ENCODE data around the gene ATP5F1D. TPM values are rescaled to one million over a fixed set of nuclear protein-coding genes. Genes with fewer than 3 reads are reported as not detected.

ATP5F1D gene
- total and polyA plus RNA-seq, 2 donors (not counting 1 experiment from before 2014, with no cell fraction given), result 150 to 166 TPM

DNA sequence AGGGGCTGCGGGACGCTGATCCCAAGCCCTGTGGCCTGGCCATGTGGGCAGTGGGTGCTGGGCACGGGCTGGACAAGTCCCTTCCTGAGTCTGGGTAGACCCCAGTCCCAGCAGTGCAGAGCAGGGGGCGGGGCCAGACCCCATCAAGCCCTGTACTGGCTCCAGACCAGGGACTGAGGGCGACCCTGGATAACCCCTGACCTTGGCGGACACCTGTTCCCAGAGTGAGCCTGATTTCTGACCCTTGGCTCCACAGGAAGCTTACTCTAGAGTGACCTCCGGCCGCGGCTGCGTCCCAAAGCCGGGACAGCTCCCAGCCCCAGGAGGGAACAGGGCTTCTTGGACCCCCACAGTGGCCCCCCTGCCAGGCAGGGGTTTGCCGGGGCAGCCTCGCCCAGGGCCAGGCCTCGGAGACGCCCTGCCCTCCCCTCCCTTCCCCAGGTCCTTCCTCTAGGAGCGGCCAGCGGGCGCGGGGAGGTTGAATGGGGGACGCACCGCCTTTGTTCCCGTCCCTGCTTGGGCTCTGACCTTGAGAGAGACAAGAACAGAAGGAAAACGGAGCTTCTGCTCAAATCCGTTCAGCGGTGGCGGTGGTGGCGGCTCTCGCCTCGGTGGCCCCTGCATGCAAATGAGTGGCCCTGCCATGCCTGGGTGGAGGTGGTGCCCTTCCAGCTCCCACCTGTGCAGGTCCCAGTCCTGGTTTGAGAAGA lies 41.8 kb downstream of the ATP5F1D start:
- CTCF ChIA-PET, result interaction anchor here (1.3 kb wide), 1 partner anchor 39 kb away, joined by 4 read pairs; no protein-coding TSS in a partner anchor

DNA sequence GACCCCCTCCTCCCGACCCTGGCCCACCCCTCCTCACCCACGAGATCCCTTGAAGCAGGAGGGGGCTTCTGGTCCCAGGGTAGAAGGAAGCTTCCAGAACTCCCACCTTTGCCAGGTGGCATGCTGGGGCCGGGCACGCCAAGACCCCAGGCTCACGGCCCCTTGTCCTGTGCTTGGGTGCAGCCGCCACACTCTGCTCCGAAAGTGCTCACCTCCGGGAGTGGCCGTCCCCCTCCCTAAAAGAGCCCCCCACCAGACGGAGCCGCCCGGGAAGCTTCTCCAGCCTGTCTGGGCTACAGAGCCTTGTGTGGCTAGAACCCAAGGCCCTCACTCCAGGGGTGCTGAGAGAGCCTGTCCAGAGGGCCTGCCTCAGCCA lies 42.4 kb downstream of the ATP5F1D start:
- peaks cover 0 to 12% of the 10 kb centered on the region in 2 experiments for H3K36me3 ChIP-seq (replicated peaks in 1 of 2; ENCODE audit: control extremely low read depth in 1 of 2, control insufficient read depth in 1 of 2, extremely low read depth in 1 of 2, insufficient read depth in 2 of 2, low read length in 1 of 2)
- no peak for ATAC-seq (ENCODE audit: low read depth)
- ChIA-PET CTCF (interaction anchor here (1.3 kb wide), 1 partner anchor 39 kb away, joined by 4 read pairs; no protein-coding TSS in a partner anchor), POLR2A (no interaction called here)
- H3K27ac ChIP-seq (ENCODE audit: low read length in 2 of 2), result no peak overlapping the region
- Mint-ChIP-seq H3K27me3 (peaks cover 17% of the 10 kb centered on the region), H3K4me1 (peaks cover 24% of the 10 kb centered on the region), H3K9me3 (ENCODE audit: insufficient read depth) (no peaks in the 10 kb centered on the region), H3K4me3 (no peak overlapping the region), H3K27ac (no peak overlapping the region)
- H3K4me2 ChIP-seq (replicated peaks; ENCODE audit: low read depth, low read length, poor library complexity, severe bottlenecking), result no peak overlapping the region
- H2AFZ ChIP-seq (ENCODE audit: insufficient read depth, low read depth, low read length, poor library complexity, severe bottlenecking), result no peak overlapping the region
- peaks cover 20% of the 10 kb centered on the region for H4K20me1 ChIP-seq (ENCODE audit: control insufficient read depth, insufficient read depth, low read length, poor library complexity, severe bottlenecking)
- H3K9me3 ChIP-seq (ENCODE audit: control extremely low read depth in 1 of 3, control insufficient read depth in 2 of 3, insufficient read depth in 1 of 3, low read length in 2 of 3), result peaks cover 0 to 8% (median 0%) of the 10 kb centered on the region in 3 donors
- WGBS (ENCODE audit: insufficient coverage), result 87% methylated on average over 12 of the region's 12 CpGs
- H3K4me1 ChIP-seq (ENCODE audit: control insufficient read depth in 2 of 2, insufficient read depth in 2 of 2, low read length in 2 of 2), result peaks cover 10 to 11% of the 10 kb centered on the region in 2 donors
- intact Hi-C loops (cut with micrococcal nuclease), result no loop called here
- no peak overlapping the region for H3K4me3 ChIP-seq (ENCODE audit: control extremely low read depth in 1 of 5, extremely low read depth in 1 of 5, insufficient read depth in 1 of 5, low read depth in 2 of 5, low read length in 4 of 5)
- TF ChIP-seq, protein P1, sequence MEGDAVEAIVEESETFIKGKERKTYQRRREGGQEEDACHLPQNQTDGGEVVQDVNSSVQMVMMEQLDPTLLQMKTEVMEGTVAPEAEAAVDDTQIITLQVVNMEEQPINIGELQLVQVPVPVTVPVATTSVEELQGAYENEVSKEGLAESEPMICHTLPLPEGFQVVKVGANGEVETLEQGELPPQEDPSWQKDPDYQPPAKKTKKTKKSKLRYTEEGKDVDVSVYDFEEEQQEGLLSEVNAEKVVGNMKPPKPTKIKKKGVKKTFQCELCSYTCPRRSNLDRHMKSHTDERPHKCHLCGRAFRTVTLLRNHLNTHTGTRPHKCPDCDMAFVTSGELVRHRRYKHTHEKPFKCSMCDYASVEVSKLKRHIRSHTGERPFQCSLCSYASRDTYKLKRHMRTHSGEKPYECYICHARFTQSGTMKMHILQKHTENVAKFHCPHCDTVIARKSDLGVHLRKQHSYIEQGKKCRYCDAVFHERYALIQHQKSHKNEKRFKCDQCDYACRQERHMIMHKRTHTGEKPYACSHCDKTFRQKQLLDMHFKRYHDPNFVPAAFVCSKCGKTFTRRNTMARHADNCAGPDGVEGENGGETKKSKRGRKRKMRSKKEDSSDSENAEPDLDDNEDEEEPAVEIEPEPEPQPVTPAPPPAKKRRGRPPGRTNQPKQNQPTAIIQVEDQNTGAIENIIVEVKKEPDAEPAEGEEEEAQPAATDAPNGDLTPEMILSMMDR (IDR thresholded peaks at IDR 0.05), result no peak
- no peak for TF ChIP-seq EZH2 (IDR thresholded peaks at IDR 0.05; ENCODE audit: borderline replicate concordance, insufficient read depth, low read depth, low read length, poor library complexity, severe bottlenecking)
- no peak overlapping the region for H3K9ac ChIP-seq (ENCODE audit: low read length)
- peaks cover 0 to 47% (median 19%) of the 10 kb centered on the region in 4 experiments for H3K27me3 ChIP-seq (replicated peaks in 1 of 4; ENCODE audit: control extremely low read depth in 1 of 4, control insufficient read depth in 3 of 4, insufficient read depth in 4 of 4, low read length in 3 of 4)
- no peak for DNase-seq
- peaks cover 13% of the 10 kb centered on the region for H3K79me2 ChIP-seq (ENCODE audit: control insufficient read depth, insufficient read depth, low read length)

More for the DNA sequence above, 41.8 kb downstream of the ATP5F1D start:
- no peak overlapping the region for H3K27ac Mint-ChIP-seq
- Histone ChIP-seq H3K9me3 (ENCODE audit: control extremely low read depth in 1 of 3, control insufficient read depth in 2 of 3, insufficient read depth in 1 of 3, low read length in 2 of 3) (peaks cover 0 to 8% (median 0%) of the 10 kb centered on the region in 3 donors), H3K27me3 (replicated peaks in 1 of 4; ENCODE audit: control extremely low read depth in 1 of 4, control insufficient read depth in 3 of 4, insufficient read depth in 4 of 4, low read length in 3 of 4) (peaks cover 0 to 42% (median 19%) of the 10 kb centered on the region in 4 experiments), H3K4me2 (replicated peaks; ENCODE audit: low read depth, low read length, poor library complexity, severe bottlenecking) (no peak overlapping the region), H4K20me1 (ENCODE audit: control insufficient read depth, insufficient read depth, low read length, poor library complexity, severe bottlenecking) (peaks cover 26% of the 10 kb centered on the region), H2AFZ (ENCODE audit: insufficient read depth, low read depth, low read length, poor library complexity, severe bottlenecking) (no peak overlapping the region), H3K4me1 (ENCODE audit: control insufficient read depth in 2 of 2, insufficient read depth in 2 of 2, low read length in 2 of 2) (peaks cover 10 to 11% of the 10 kb centered on the region in 2 donors), H3K9ac (ENCODE audit: low read length) (no peak overlapping the region), H3K36me3 (replicated peaks in 1 of 2; ENCODE audit: control extremely low read depth in 1 of 2, control insufficient read depth in 1 of 2, extremely low read depth in 1 of 2, insufficient read depth in 2 of 2, low read length in 1 of 2) (peaks cover 0 to 16% of the 10 kb centered on the region in 2 experiments), H3K79me2 (ENCODE audit: control insufficient read depth, insufficient read depth, low read length) (peaks cover 16% of the 10 kb centered on the region), H3K27ac (ENCODE audit: low read length in 2 of 2) (no peak overlapping the region), H3K4me3 (ENCODE audit: control extremely low read depth in 1 of 5, extremely low read depth in 1 of 5, insufficient read depth in 1 of 5, low read depth in 2 of 5, low read length in 4 of 5) (no peak overlapping the region)
- WGBS (ENCODE audit: insufficient coverage), result 76% methylated on average over 28 of the region's 29 CpGs
- peaks cover 24% of the 10 kb centered on the region for H3K4me1 Mint-ChIP-seq
- POLR2A ChIA-PET, result interaction anchor here (0.6 kb wide), 2 partner anchors 115 to 174 kb away, joined by 4 to 5 read pairs; no protein-coding TSS in a partner anchor
- no peaks in the 10 kb centered on the region for H3K9me3 Mint-ChIP-seq (ENCODE audit: insufficient read depth)
- H3K4me3 Mint-ChIP-seq, result no peak overlapping the region
- peaks cover 15% of the 10 kb centered on the region for H3K27me3 Mint-ChIP-seq
- ATAC-seq (ENCODE audit: low read depth), result no peak
- intact Hi-C loops (cut with micrococcal nuclease), result no loop called here
- DNase-seq, result peak; percentile 29
- TF ChIP-seq EZH2 (IDR thresholded peaks at IDR 0.05; ENCODE audit: borderline replicate concordance, insufficient read depth, low read depth, low read length, poor library complexity, severe bottlenecking), result no peak
- TF ChIP-seq, protein P1 (IDR thresholded peaks at IDR 0.05), result no peak
